Raji (cell line): ENCODE data around the gene FAM174A.

Experiments used
- POLR2A ChIP-seq: IDR thresholded peaks from 2 replicates; pipeline ENCODE4 v1.6.1; 2011; ENCODE audit warnings: low read depth, low read length, control low read depth; ENCODE audit not compliant: insufficient read depth

Gene FAM174A

GRCh38 chr5:100535060-100536005 is at the start of gene FAM174A:
Gene FAM174A (plus strand): TSS chr5:100535374. CDS start chr5:100535531, 157 bp downstream.
- peak; percentile 86 for TF ChIP-seq POLR2A

- TF ChIP-seq POLR2A: no peak
Measured at GRCh38 chr5:100493996-100494395, 41.2 kb upstream of the FAM174A start.

- no peak for TF ChIP-seq POLR2A
Measured at GRCh38 chr5:100496296-100496695, 38.9 kb upstream of the FAM174A start.

- no peak for TF ChIP-seq POLR2A
Measured at GRCh38 chr5:100502684-100503083, 32.5 kb upstream of the FAM174A start.

GRCh38 chr5:100505984-100506670 is 29.0 kb upstream of the FAM174A start:
- no peak for TF ChIP-seq POLR2A

GRCh38 chr5:100516285-100516684 is 18.9 kb upstream of the FAM174A start:
- no peak for TF ChIP-seq POLR2A

GRCh38 chr5:100517301-100517974 is 17.7 kb upstream of the FAM174A start:
- no peak for TF ChIP-seq POLR2A

GRCh38 chr5:100518377-100518776 is 16.8 kb upstream of the FAM174A start:
- TF ChIP-seq POLR2A: no peak

GRCh38 chr5:100519075-100519474 is 16.1 kb upstream of the FAM174A start:
- no peak for TF ChIP-seq POLR2A

GRCh38 chr5:100520348-100520747 is 14.8 kb upstream of the FAM174A start:
- TF ChIP-seq POLR2A: no peak

- TF ChIP-seq POLR2A: no peak
Measured at GRCh38 chr5:100537946-100538345, 2.8 kb downstream of the FAM174A start.

GRCh38 chr5:100539519-100539918 is 4.3 kb downstream of the FAM174A start:
- no peak for TF ChIP-seq POLR2A

- TF ChIP-seq POLR2A: no peak
Measured at GRCh38 chr5:100542086-100542485, 6.9 kb downstream of the FAM174A start.

- no peak for TF ChIP-seq POLR2A
Measured at GRCh38 chr5:100546001-100546400, 10.8 kb downstream of the FAM174A start.

GRCh38 chr5:100550531-100551051 is 15.4 kb downstream of the FAM174A start:
- TF ChIP-seq POLR2A: no peak
